Activated T-cell treated with anti-CD3 and anti-CD28 coated beads, Interleukin-2, amount 50 U/mL, for 48 hours (primary cell): ENCODE data around the gene LAMTOR1.
A peak's percentile ranks its signal among the peaks of the same experiment; 100 is the strongest.
"Not testable (repeated sequence)": the region's sequence is repeated elsewhere in the genome, so short reads cannot be mapped to it uniquely, and the experiment has no call there.

ENCODE experiments used
- DNase-seq, 2 experiments: peaks; one replicate each; pipeline ENCODE4 v3.0.0-alpha.2; 2020

LAMTOR1 gene

DNA sequence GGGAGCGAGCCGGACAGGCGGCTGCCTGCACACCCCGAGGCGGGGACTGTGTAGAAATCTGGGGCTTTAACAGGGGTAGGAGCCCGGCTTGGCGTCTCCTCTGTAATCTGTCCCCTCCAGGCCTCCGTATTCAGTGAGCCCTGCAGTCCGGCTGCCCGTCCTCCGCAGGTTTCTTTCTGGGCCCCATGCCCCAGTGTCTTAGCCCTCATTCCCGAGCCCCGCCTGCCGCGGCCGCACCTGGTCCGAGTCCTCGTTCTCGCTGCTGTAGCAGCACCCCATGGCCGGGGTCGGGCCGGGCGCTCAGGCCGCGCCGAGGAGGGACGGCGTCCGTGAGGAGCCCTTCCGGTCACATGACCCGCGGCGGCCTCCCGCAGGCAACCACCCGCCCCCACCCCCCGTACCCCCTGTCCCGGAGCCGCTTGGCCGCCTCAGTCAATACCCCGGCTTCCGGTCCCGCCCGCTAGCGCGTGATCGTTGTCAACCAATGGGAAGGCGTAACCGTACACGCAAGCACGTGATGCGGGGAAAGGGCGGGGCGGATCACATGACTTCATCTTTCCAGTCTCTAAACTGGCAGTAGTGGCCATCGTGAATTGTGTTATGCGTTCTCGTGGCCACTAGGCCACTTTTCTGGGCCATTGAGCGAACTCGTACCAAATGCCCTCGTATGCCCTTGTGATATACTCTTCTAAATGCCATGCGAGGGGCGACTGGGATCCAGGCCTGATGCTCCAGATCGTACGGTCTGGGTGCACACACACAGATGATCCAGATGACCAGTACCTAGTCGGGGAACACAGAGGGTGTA, at the start of gene LAMTOR1:
TSS of gene LAMTOR1 (minus strand) at position 352 of the 808 bp plus-strand sequence. CDS start at position 279, 73 bp downstream.
- peak; percentile 99 for DNase-seq

DNA sequence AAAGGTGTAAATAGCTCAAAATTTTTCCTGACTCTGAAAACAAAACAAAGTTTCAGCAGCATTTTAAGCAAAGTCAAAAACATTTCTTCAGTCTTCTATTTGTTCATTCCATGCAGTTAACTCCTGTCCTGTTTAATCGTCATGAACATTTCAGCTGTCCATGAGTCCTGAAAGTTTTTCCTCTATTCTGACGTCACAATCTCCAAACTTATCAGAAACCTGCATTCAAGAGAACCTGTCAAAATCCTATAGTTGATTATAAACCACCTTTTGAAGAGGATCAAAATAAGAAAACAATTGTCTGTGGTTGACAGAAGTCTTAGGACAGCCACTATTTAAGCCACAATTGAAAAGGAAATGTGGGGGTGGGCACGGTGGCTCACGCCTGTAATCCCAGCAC, 47.8 kb upstream of the LAMTOR1 start:
- DNase-seq, result no peak

DNA sequence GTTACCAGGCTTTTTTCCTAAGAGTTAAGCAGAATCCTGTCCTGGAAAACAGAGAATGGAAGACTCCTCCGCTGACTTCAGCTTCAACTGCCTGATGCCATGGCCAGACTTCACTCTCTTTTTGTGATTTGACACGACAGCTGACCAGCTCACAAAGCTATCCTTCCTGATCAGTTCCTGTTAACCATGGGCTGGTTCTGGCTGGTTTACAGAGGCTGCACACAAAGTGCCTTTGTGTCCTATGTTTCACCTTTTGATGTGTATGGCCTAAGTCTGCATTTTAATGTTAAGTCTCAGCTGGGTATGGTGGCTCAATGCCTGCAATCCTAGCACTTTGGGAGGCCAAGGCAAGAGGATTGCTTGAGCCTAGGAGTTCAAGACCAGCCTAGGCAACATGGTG, 43.5 kb upstream of the LAMTOR1 start:
- DNase-seq, result no peak

DNA sequence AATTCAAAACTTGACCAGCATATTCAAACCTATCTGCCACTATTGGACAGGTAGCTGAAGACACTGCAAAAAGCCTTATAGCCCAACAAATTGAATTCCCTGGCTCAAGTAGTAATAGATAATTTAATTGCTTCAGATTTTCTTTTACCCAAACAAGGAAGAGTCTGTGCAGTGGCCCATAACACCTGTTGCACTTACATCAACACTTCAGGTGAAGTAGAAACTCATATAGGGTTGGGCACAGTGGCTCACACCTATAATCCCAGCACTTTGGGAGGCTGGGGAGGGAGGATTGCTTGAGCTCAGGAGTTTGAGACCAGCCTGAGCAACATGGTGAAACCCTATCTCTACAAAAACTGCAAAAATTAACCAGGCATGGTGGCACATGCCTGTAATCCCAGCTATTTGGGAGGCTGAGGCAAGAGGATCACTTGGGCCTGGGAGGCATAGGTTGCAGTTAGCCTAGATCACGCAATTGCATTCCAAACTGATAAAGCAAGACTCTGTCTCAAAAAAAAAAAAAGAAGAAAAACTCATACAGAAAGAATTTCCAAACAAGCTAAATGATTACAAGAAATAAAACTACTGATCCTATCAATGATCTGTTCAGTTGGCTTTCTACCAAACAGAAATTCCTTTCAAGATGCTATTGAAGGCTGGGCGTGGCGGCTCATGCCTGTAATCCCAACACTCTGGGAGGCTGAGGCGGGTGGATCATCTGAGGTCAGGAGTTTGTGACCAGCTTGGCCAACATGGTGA, 41.9 kb upstream of the LAMTOR1 start:
- DNase-seq, result no peak

- DNase-seq, result not testable (repeated sequence)
Observed at GRCh38 chr11:72142543-72142942, 39.4 kb upstream of the LAMTOR1 start.

DNA sequence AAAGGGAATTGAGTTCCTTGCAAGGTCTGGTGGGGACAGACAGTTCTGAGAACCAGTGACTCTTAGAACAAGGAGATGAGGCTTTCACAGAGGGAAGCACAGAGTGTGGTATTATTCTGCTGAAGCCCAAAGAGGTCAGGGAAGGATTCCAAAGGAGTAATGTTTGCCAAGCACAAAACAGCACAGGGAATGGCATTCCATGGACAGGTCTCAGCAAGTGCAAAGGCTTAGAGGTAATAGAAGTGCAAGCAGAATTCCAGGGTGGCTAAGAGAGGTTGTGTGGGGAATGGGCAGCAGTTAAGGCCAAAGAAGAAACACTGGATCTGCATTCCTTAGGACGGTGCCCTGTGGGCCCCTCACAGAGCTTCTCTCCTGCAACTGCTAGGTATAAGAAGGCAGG, 39.0 kb upstream of the LAMTOR1 start:
- DNase-seq, result not testable (repeated sequence)

DNA sequence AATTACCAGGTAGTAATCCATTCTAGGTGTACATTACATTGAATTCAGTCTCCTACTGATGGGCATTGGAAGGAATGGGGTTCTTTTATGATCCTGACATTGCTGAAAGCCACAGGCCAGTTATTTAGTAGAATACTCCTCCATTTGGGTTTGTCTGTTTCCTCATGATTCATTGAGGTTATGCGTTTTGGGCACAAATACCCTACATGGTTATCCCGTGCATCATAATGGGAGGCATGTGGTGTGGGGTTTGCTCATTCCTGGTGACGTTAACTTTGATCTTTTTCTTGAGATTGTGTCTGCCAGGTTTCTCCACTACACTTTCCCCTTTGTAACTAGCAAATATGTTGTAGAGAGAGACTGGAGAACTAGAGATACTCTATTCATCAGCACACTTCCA, 38.0 kb upstream of the LAMTOR1 start:
- DNase-seq, result peak; percentile 46 to 48

DNA sequence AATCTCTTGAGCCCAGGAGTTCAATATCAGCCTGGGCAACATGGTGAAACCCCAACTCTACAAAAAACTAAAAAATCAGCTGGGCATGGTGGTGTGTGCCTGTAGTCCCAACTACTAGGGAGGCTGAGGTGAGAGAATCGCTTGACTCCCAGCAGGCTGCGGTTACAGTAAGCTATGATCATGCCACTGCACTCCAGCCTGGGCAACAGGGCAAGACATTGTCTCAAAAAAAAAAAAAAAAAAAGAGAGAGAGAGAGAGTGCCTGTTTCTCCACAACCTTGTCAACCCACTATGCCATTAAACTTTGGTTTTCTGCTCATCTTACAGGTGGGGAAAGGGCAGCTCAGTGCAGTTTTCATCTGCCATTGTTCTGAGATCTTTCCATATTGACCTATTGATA, 37.6 kb upstream of the LAMTOR1 start:
- no peak for DNase-seq

- no peak for DNase-seq
Observed at GRCh38 chr11:72139500-72139899, 36.4 kb upstream of the LAMTOR1 start.

- DNase-seq, result no peak
Observed at GRCh38 chr11:72138821-72139390, 35.8 kb upstream of the LAMTOR1 start.

- DNase-seq, result no peak
Observed at GRCh38 chr11:72136684-72137262, 33.7 kb upstream of the LAMTOR1 start.

- DNase-seq, result no peak
Observed at GRCh38 chr11:72135891-72136683, 33.0 kb upstream of the LAMTOR1 start.

DNA sequence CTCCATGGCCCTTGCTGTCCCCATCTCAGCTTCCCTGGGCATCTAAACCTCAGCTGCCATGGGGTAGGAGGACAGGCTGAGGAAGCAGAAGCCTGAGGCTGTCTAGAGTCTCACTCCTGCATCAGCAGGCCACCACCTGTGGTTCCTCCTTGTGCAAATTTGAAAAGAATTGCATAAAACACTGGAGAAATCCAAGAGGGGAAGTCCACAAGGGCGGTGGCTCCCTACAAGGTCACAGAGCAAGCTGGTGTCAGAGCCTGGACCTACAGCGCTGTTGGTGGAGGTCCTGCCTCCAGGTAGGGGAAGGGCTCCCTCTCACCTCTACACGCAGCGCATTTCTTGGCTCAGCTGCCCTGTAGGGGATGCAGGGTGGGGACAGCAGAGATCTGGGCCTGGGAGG, 32.4 kb upstream of the LAMTOR1 start, which contains the start of gene FOLR3:
TSS of gene FOLR3 (plus strand) at position 253 of the 400 bp plus-strand sequence. CDS start 228 bp downstream, outside the sequence.
- DNase-seq, result not testable (repeated sequence)

DNA sequence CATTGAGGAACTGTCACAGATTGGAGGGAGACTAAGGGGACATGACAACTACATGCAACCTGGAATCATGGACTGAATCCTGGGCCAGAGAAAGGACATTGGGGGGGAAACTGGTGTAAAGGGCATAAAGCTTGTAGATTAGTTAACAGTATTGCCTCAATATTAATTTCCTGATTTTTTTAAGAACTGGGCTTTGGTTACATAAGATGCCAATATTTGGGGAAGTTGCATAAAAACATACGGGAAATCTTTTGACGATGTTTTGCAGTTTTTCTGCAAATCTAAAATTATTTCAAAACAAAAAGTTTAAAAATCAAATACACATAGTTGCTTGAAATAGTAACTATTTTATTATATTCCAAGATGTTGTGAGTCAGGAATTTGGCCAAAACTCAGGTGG, 29.5 kb upstream of the LAMTOR1 start:
- DNase-seq, result no peak

DNA sequence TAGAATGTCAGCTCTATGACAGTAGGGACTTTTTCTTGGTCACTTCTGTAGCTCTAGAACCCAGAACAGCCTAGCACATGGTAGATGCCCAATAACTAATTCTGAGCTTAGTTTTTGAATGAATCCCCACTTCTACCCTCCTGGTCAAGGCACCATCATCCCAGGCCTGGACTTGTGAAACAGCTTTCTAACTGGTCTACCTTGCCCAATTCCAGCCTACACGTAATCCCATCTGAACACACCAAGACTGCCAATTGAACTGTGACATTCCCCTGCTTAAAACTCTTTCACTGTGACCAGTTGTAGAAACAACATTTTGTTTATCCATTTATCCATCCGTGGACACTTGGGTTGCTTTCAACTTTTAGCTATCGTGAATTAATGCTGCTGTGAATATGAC, 26.3 kb upstream of the LAMTOR1 start:
- no peak for DNase-seq

- DNase-seq, result no peak
Observed at GRCh38 chr11:72127923-72128322, 24.8 kb upstream of the LAMTOR1 start.

DNA sequence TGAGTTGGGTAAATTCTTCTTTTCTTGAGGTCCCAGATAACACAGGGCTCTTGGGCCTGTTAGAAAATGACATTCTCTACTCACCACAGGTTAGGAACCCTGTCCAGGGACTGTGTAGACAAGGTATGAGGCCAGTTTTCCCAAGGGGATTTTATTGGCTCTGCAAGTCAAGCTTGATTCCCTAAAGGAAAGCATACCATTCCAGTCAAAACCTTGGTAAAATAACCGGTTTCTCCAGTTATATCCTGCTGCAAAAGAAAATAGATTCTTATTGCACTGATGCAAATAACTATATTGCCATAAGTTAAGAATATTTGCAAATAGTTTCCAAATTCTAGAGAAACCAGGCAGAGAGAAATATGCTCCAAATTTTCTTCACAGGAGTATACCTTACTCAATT, 22.9 kb upstream of the LAMTOR1 start:
- DNase-seq, result no peak

DNA sequence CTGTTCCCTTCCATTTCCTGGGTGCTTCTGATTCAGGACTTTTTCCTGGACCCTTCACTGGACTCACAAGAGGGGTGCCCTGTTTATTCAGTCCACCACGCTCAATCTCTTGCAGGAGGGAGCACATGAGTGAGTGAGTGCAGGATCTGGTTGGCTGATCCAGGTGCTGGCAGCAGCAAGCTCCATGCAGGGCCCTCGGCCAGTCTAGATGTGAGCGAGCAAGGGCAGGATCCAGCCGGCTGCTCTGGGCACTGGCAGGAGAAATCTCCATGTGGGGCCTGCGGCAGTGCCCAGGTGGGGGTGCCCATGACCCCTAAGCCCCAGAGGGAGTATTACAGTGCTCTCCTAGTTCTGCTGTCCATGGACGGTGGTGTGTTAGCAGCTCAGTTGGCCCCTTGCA, 20.9 kb upstream of the LAMTOR1 start:
- DNase-seq, result no peak

GRCh38 chr11:72123117-72123653, 20.1 kb upstream of the LAMTOR1 start:
- no peak for DNase-seq

- no peak for DNase-seq
Observed at GRCh38 chr11:72122607-72123006, 19.5 kb upstream of the LAMTOR1 start.

GRCh38 chr11:72120930-72121329, 17.8 kb upstream of the LAMTOR1 start:
- no peak for DNase-seq

DNA sequence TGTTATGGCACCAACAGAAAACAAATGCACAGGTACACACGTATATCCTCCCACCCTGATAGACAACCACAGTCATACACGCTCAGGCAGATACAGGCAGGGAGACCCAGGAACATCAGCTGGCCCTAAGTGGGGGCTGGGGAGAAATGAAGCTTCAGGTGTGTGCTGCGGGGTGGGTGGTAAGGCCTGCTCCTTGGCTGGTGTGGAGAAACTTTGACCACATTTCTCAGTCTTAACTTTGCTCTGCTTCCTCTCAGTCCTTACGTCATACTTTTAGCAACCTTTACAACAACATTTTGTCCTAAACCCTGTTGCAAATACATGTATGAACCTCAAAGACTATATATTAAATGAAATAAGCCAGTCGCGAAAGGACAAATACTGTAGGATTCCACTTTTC, 16.1 kb upstream of the LAMTOR1 start:
- DNase-seq, result no peak
